Fibroblast of lung (primary cell): Measurements from ENCODE around the gene KIAA2012. TPM values are rescaled to one million over a fixed set of nuclear protein-coding genes. Genes with fewer than 3 reads are reported as not detected.

ENCODE experiments used
- DNase-seq, 2 donors: peaks; one replicate each; pipeline versions ENCODE4 v3.0.0 to v3.0.0-alpha.2; 2010; ENCODE audit warnings: low read depth in 2 of 2
- H2AFZ ChIP-seq: 2 replicates; pipeline ENCODE4 v1.5.1; 2012; ENCODE audit warnings: low read length, control low read depth, inconsistent platforms
- H3K27ac ChIP-seq: 2 replicates; pipeline ENCODE4 v1.5.1; 2011; ENCODE audit warnings: low read length, control low read depth; ENCODE audit not compliant: insufficient read depth
- H3K27me3 ChIP-seq: 2 replicates; pipeline ENCODE4 v1.5.1; 2011; ENCODE audit warnings: mild to moderate bottlenecking, low read length; ENCODE audit not compliant: control insufficient read depth, insufficient read depth
- H3K36me3 ChIP-seq: 2 replicates; pipeline ENCODE4 v1.5.1; 2011; ENCODE audit warnings: low read length; ENCODE audit not compliant: control insufficient read depth, insufficient read depth
- H3K4me1 ChIP-seq: 2 replicates; pipeline ENCODE4 v1.5.1; 2011; ENCODE audit warnings: low read length; ENCODE audit not compliant: control insufficient read depth, insufficient read depth; ENCODE audit errors: extremely low read depth
- H3K4me2 ChIP-seq: 2 replicates; pipeline ENCODE4 v1.5.1; 2011; ENCODE audit warnings: low read length, control low read depth; ENCODE audit not compliant: insufficient read depth; ENCODE audit errors: extremely low read depth
- H3K4me3 ChIP-seq, 4 experiments: fragments of 200-600 bp in 1 of 4; sonication (generic) in 1 of 4; replicated peaks in 1 of 4; 2 replicates each; pipeline ENCODE4 v1.5.1; 2011 to 2016; ENCODE audit warnings: low read length in 4 of 4, low read depth in 3 of 4, mild to moderate bottlenecking in 3 of 4, control low read depth in 2 of 4, inconsistent platforms in 1 of 4, mixed read lengths in 1 of 4; ENCODE audit not compliant: insufficient read depth in 1 of 4; ENCODE audit errors: control extremely low read depth in 1 of 4
- H3K79me2 ChIP-seq: 2 replicates; pipeline ENCODE4 v1.5.1; 2012; ENCODE audit warnings: mild to moderate bottlenecking, low read length, inconsistent platforms; ENCODE audit not compliant: control insufficient read depth, insufficient read depth
- H3K9ac ChIP-seq: 2 replicates; pipeline ENCODE4 v1.5.1; 2011; ENCODE audit warnings: mild to moderate bottlenecking, low read length, control low read depth; ENCODE audit not compliant: insufficient read depth
- H3K9me3 ChIP-seq: 2 replicates; pipeline ENCODE4 v1.5.1; 2012; ENCODE audit warnings: low read depth, low read length; ENCODE audit not compliant: control insufficient read depth, insufficient read depth
- H4K20me1 ChIP-seq: 2 replicates; pipeline ENCODE4 v1.5.1; 2011; ENCODE audit warnings: low read length; ENCODE audit not compliant: control insufficient read depth, insufficient read depth; ENCODE audit errors: extremely low read depth
- CTCF ChIP-seq, 2 donors: IDR thresholded peaks in 1 of 2; conservative IDR thresholded peaks in 1 of 2; 1 replicate in 1 of 2; 2 replicates in 1 of 2; pipeline ENCODE4 v1.5.1; 2011 to 2012; ENCODE audit warnings: low read length in 2 of 2, control low read depth in 1 of 2, inconsistent platforms in 1 of 2, low read depth in 1 of 2, mild to moderate bottlenecking in 1 of 2
- EZH2 ChIP-seq: IDR thresholded peaks from 2 replicates; pipeline ENCODE4 v1.5.1; 2012; ENCODE audit warnings: low read length, control low read depth, mild to moderate bottlenecking; ENCODE audit errors: missing control alignments
- polyA plus RNA-seq, 2 donors: library from polyadenylated mRNA; depleted of rRNA in 1 of 2; stranded (reverse) in 1 of 2; unstranded in 1 of 2; fragments of >200 nt; gene quantifications; 2 replicates each; pipeline ENCODE4 v1.2.1, GENCODE V29; 2011 to 2012; ENCODE audit warnings: missing spikeins in 1 of 2
- total RNA-seq: library from RNA; depleted of rRNA; stranded (reverse); fragments of >200 nt; gene quantifications from 2 replicates; pipeline ENCODE4 v1.2.1, GENCODE V29; 2014

KIAA2012 gene
- total and polyA plus RNA-seq, 2 donors (not counting 1 experiment from before 2014, with no cell fraction given), result 0.09 TPM; not detected in 1

DNA sequence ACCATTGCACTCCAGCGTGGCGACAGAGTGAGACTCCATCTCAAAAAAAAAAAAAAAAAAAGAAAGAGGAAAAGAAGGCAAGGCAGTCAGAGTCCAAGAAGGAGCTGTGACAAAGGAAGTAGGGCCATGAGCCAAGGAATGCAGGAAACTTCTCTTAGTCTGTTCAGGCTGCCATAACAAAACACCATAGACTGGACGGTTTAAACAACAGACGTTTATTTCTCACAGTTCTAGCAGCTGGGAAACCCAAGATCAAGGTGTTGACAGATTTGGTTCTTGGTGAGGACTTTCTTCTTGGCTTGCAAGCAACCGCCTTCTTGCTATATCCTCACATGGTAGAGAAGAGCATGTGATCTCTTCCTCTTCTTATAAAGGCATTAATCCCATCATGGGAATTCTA lies 178.4 kb downstream of the KIAA2012 start:
- DNase-seq, result peak in 1 of 2 donors; percentile 53
- H3K27ac ChIP-seq, result no peak overlapping the region
- TF ChIP-seq EZH2, result no peak
- no peak for TF ChIP-seq CTCF (conservative IDR thresholded peaks at IDR 0.05 in 1 of 2, IDR thresholded peaks at IDR 0.05 in 1 of 2; ENCODE audit: low read depth in 1 of 2, low read length in 2 of 2)
- H3K36me3 ChIP-seq, result no peaks in the 10 kb centered on the region
- no peak overlapping the region for H3K4me2 ChIP-seq
- no peak overlapping the region for H3K4me3 ChIP-seq
- H4K20me1 ChIP-seq, result no peaks in the 10 kb centered on the region
- no peaks in the 10 kb centered on the region for H3K79me2 ChIP-seq
- H3K4me1 ChIP-seq, result no peaks in the 10 kb centered on the region
- H3K27me3 ChIP-seq, result no peaks in the 10 kb centered on the region
- H3K9me3 ChIP-seq, result no peaks in the 10 kb centered on the region
- H3K9ac ChIP-seq, result no peak overlapping the region
- H2AFZ ChIP-seq, result peak overlapping the region; percentile 34

Other genes starting within 250 kb of the KIAA2012 start
- gene FZD7, start 39.4 kb upstream of the KIAA2012 start, total RNA-seq, result 24.7 and 39.1 TPM in 2 replicates
- 28.1 and 44.4 TPM in 2 replicates for gene FZD7, start 39.4 kb upstream of the KIAA2012 start, polyA plus RNA-seq
- 97.3 and 107 TPM in 2 replicates for gene SUMO1, start 165.3 kb downstream of the KIAA2012 start, total RNA-seq
- gene SUMO1, start 165.3 kb downstream of the KIAA2012 start, polyA plus RNA-seq, result 151 and 170 TPM in 2 replicates
- gene NOP58, start 192.5 kb downstream of the KIAA2012 start, total RNA-seq, result 38.8 and 41.1 TPM in 2 replicates
- 47.2 and 54.7 TPM in 2 replicates for gene NOP58, start 192.5 kb downstream of the KIAA2012 start, polyA plus RNA-seq